Measurements from ENCODE around the gene NAPSA.
"Not testable (repeated sequence)": the region's sequence is repeated elsewhere in the genome, so short reads cannot be mapped to it uniquely, and the experiment has no call there.

Gene NAPSA

GRCh38 chr19:50365434-50366306 is at the start of gene NAPSA:
TSS of gene NAPSA (minus strand) at chr19:50365639. CDS start at chr19:50365621, 18 bp downstream.
- DNase-seq (ENCODE audit: low spot score), result no peak

- DNase-seq (ENCODE audit: low spot score), result no peak
Observed at GRCh38 chr19:50413531-50413930, 48.1 kb upstream of the NAPSA start.

GRCh38 chr19:50413096-50413495 is 47.7 kb upstream of the NAPSA start:
- no peak for DNase-seq (ENCODE audit: low spot score)

DNA sequence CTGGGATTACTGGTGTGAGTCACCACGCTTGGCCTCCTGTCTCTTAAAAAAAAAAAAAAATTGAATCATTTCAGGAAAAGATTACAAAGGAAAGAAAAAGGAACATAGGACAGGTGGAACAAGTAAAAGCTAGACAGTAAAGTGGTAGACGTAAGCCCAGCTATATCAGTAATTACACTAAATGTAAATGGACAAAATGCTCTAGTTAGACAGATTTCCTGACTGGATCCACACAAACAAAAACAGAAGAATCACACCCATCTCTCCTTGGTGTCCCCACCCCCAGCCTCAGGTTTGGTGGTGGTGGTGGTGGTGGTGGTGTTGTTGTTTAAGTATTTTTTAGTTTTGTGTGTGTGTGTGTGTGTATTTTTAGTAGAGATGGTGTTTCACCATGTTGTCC is 47.0 kb upstream of the NAPSA start:
- DNase-seq (ENCODE audit: low spot score), result no peak

- DNase-seq (ENCODE audit: low spot score), result no peak
Observed at GRCh38 chr19:50410109-50410508, 44.7 kb upstream of the NAPSA start.

GRCh38 chr19:50409347-50409746 is 43.9 kb upstream of the NAPSA start:
- no peak for DNase-seq (ENCODE audit: low spot score)

GRCh38 chr19:50406829-50407228 is 41.4 kb upstream of the NAPSA start:
- no peak for DNase-seq (ENCODE audit: low spot score)

- no peak for DNase-seq (ENCODE audit: low spot score)
Observed at GRCh38 chr19:50406156-50406820, 40.8 kb upstream of the NAPSA start.

DNA sequence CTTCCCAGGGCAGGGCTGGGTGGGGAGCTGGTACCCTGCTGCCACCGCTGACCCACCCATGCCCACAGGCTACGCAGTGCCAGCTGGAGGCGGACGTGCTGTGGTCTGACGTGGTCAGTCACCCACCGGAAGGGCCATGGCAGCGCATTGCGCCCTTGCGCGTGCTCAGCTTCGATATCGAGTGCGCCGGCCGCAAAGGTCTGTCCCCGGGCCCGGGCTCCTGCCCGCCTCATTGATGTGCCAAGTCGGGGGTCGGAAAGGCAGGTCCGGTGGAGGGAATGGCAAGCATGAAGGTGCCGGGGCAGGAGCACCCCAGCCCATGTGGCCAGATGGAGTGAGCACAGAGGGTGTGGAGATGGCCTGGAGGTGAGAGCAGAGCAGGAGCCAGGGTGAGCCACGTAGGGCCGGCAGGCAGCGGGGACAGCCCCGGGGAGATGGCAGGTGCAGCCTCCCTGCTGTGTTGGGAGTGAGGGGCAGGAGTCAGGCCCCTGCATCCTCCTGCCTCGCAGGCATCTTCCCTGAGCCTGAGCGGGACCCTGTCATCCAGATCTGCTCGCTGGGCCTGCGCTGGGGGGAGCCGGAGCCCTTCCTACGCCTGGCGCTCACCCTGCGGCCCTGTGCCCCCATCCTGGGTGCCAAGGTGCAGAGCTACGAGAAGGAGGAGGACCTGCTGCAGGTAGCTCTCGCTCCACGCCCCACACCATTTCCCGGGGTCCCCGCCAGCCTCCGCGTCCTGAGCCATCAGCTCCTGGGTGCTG is 37.3 kb upstream of the NAPSA start:
- peak; percentile 30 for DNase-seq (ENCODE audit: low spot score)

DNA sequence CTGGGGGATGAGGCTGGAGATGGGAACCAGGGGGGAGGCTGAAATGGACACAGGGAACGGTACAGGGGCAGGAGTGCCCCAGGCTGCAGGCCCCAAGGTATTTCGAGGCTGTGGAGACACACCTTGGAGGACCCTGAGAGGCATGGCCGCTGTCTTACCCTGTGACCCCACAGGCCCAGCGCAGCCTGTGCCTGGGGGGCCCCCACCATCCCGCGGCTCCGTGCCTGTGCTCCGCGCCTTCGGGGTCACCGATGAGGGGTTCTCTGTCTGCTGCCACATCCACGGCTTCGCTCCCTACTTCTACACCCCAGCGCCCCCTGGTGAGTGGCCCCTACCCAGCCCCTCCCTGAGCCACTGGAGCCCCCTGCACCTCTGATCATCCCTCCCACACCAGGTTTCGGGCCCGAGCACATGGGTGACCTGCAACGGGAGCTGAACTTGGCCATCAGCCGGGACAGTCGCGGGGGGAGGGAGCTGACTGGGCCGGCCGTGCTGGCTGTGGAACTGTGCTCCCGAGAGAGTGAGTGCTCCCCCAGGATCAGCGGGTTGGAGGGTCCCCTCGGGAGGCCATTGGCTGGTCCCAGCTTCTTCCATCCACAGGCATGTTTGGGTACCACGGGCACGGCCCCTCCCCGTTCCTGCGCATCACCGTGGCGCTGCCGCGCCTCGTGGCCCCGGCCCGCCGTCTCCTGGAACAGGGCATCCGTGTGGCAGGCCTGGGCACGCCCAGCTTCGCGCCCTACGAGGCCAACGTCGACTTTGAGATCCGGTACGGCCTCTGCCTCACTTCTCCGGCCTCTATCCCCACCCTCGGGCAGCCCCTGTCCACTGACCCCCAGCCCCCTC is 36.4 kb upstream of the NAPSA start:
- DNase-seq (ENCODE audit: low spot score), result peak; percentile 30

DNA sequence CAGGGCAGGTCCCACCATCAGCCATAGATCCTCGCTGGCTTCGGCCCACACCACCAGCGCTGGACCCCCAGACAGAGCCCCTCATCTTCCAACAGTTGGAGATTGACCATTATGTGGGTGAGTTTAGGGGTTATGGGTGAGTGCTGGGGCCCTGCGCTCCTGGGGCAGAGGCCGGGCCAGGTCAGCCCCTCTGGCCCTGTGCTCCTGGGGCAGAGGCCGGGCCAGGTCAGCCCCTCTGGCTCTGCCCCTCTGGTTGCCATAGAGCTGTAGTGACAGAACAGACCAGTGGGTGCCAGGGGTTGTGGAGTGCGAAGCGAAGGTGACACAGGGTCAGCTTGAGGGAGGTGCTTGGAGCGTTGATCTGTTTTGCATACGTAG is 33.9 kb upstream of the NAPSA start:
- peak; percentile 14 for DNase-seq (ENCODE audit: low spot score)

DNA sequence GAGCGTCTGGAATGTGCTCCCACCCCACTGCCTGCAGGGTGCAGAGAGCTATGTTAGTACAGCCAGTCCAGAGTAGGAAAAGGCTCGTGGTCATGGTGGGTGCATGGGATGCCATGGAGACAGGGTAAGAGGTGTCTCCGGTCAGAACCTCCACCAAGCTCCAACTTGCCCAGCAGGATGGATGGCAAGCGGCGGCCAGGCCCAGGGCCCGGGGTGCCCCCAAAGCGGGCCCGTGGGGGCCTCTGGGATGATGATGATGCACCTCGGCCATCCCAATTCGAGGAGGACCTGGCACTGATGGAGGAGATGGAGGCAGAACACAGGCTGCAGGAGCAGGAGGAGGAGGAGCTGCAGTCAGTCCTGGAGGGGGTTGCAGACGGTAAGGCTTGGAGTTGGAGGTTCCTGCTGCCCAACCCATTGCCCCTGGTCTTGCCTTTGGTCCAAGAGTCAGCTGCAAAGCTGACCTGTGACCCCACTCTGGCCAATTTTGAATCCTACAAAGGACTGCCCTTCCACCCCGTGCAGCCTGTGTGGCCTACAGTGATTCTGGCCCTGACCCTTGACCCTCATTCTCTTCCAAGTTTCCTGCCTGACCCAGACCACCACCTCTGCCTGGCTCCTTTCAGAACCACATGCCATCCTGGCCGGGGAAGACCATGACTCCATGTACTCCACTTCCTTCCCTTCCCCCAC is 33.4 kb upstream of the NAPSA start:
- DNase-seq (ENCODE audit: low spot score), result peak; percentile 21

GRCh38 chr19:50394017-50394416 is 28.6 kb upstream of the NAPSA start:
- DNase-seq (ENCODE audit: low spot score), result no peak

DNA sequence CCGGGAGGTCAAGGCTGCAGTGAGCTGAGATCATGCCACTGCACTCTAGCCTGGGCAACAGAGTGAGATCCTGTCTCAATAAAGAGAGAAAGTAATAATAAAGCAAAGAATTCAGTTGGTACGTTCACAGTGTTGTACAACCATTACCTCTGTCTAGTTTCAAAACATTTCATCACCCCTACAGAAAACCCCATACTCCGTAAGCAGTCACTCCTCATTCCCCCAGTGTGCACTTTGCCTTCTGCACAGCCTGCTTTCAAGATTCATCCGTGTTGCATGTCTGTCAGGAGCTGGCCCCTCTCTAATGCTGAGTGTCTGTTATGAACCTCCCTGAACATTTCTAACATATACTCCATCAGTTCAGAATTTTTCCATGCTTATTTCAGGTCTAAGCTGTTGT is 28.1 kb upstream of the NAPSA start:
- no peak for DNase-seq (ENCODE audit: low spot score)

- no peak for DNase-seq (ENCODE audit: low spot score)
Observed at GRCh38 chr19:50392759-50393158, 27.3 kb upstream of the NAPSA start.

GRCh38 chr19:50390952-50391351 is 25.5 kb upstream of the NAPSA start:
- not testable (repeated sequence) for DNase-seq (ENCODE audit: low spot score)

DNA sequence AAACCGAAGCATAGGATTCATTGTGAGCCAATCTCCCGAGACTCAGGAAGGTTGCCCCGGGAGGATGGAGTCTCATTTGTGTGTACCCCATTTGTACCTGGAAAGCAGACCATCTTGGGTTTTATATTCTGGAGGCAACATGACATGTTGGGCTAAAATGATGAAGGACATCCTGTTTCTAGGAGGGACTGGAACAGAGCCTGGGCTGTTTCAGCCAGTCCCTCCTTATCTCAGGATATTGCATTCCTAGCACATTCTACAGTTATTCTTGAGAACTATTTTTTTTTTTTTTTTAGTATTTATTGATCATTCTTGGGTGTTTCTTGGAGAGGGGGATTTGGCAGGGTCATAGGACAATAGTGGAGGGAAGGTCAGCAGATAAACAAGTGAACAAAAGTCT is 24.9 kb upstream of the NAPSA start:
- DNase-seq (ENCODE audit: low spot score), result not testable (repeated sequence)

GRCh38 chr19:50387868-50388245 is 22.4 kb upstream of the NAPSA start:
- DNase-seq (ENCODE audit: low spot score), result no peak

DNA sequence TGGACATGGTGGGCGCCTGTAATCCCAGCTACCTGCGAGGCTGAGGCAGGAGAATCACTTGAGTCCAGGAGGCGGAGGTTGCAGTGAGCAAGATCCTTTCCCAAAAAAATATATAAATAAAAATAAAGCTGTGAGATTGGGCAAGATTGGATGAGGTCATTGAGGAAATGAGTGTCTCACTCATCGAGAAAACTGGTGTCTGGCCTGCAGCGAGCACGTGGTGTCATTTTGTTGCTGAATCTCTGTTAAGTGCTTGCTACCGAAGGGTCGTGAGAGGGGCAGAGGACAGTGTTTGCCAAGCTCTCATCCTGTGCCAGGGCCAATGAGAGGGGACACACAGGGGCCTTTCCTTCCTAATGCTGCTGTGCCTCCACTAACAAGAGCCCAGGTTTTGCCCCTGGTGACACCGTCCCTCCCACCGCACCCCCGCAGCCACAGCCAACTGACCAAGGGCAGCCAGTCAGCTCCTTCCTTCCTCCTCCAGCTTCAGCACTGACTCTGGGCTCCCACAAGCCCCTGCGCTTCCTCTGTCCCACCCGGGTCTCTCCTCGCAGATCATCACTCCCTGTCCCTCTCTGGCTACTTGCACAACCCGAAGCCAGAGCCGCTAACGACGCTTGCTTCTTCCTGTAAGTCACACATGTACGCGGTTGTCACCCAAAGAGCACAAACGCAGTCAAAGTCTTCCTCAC is 21.9 kb upstream of the NAPSA start:
- DNase-seq (ENCODE audit: low spot score), result no peak

DNA sequence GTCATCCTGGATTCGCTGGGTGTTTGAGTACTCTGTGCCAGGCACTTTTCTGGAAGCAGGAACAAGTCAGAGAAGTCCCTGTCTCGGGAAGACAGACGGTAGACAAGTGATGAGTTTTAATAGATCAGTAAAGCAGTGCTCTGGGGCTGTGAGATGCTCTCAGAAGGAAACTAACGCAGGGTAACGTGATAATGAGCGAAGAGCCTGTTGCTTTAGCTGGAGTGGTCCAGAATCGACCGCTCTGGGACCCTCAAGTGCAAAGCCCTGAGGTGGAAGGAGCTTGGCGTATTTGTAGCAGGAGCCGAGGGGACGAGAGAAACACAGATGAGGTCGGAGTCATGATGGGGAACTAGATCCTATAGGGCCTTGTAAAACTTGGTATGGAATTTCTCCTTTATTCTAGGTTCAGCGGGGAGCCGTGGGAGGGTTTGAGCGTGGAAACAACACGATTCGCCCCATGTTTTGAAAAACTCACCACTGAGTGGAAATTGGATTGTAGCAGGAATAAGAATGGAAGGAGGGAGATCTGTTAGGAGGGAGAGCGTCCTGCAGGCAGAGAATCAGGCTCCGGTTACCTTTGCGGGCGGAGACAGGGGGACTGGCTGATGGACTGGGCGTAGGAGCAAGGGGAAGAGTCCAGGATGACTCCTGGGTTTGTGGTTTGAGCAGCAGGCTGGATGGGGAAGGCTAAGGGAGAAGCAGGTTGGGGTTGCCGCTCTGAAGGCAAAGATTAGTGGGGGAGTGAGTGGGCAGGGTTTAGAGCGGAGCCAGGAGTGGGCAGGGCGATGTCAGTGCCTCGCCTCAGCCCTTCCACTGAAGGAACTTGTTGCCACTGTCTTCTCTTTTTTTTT is 19.5 kb upstream of the NAPSA start:
- DNase-seq (ENCODE audit: low spot score), result no peak

All from D341Med (cell line).